T-helper 1 cell treated with Interleukin-12 subunit alpha and Interleukin-12 subunit beta and Interleukin-4 antibody, amounts not matched to agents 30 ng/mL and 1 ng/mL, for 36 hours (primary cell): ENCODE data around the gene OGFOD1. TPM values are rescaled to one million over a fixed set of nuclear protein-coding genes. Genes with fewer than 3 reads are reported as not detected.

Experiments used
- intact Hi-C: fragments of 100-400 bp; cut with micrococcal nuclease; formaldehyde crosslinking; loops from one replicate; pipeline ENCODE4 v1.15.1; 2024
- total RNA-seq: library from RNA; stranded (reverse); gene quantifications from 2 replicates; pipeline ENCODE4 v1.2.3, GENCODE V29; 2022

OGFOD1 gene
- total RNA-seq, 1 donor from 2014 or later: 52.5 TPM

DNA sequence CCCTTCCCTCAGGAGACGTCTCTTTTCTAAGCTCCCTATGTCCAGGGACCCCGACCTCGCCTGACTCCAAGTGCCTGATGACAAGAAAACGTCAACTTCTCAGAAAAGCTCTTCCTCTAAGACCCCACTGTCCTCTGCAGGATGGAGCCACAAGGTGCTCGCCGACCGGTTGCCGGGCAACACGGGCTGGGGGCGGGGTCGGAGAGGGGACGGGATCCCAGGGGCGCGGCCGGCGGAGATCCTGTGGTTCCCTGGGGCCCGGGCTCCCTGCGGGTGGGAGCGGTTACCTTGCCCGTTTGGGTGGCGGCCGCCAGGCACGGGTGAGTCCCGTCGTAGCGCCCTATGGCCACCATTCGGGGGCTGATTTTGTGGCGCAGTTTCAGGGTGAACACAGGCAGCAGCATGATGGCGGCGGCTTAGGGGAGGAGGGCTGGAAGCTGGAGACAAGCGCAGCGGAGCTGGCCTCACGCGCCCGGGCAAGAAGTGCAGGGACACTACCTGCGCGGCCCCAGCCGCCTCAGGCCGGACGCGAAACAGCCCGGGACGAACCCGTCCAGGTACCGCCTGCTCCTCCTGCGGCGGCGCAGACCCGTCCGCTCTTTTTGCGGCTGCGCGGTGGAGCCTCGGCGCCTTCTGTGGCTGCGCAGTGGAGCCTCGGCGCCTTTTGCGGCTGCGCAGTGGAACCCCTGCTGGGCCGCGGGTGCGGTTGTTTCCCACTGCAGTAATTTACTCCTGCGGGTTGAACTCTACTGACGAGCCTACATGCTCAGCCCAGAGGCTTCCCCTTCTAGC lies 68.3 kb downstream of the OGFOD1 start, which contains the start of gene BBS2:
Gene BBS2 (minus strand): TSS at position 566 of the 792 bp plus-strand sequence. CDS start 162 bp downstream, at position 404.
- intact Hi-C loops: loop anchor here (1.0 to 2.0 kb wide), 3 partner anchors 68 to 183 kb away; partner anchors contain the start of genes MT1X, NUDT21 and OGFOD1

DNA sequence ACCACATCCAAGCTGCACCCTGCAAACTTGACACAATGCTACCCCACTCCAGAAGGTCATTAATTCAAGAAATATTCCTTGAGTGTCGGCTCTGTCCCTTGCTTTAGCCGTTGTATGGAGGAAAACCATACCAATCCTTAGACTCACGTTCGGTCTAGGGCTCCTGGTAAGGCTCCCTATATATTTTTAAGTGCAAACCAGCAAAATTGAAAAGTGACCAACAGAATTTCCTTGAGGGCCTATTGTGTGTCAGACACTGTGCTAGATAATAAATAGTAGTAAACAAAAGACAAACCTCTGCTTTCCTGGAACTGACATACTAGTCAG lies 68.9 kb downstream of the OGFOD1 start:
- intact Hi-C loops: loop anchor here (1.0 to 2.0 kb wide), 2 partner anchors 69 to 163 kb away; partner anchors contain the start of genes MT1X, NUDT21 and OGFOD1

DNA sequence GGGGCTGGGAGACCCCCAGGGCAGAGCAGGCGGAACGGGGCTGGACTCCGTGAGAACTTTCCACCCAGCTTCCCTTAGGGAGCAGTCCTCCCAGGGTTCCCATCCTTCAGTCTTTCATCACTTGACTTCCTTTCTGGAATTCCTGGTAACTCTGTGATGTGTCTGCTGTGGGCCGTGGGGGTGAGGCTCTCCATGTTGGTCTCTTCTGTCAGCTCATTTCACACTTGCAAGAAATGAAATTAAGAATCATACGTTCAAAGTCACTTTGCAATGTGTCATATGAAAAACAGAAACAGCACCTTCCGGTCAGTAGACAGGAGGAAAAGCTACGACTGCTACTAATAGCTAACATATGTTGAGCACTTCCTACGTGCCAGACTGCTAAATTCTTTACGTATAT lies 73.9 kb downstream of the OGFOD1 start:
- intact Hi-C loops: no loop called here

Other genes starting within 250 kb of the OGFOD1 start
- 50.3 and 51.1 TPM in 2 replicates for gene AMFR, start 26.0 kb upstream of the OGFOD1 start, total RNA-seq
- 190 and 193 TPM in 2 replicates for gene NUDT21, start 222 bp upstream of the OGFOD1 start, total RNA-seq
- 12.1 and 15.9 TPM in 2 replicates for gene BBS2, start 68.5 kb downstream of the OGFOD1 start, total RNA-seq
- not detected in 2 replicates for gene MT4, start 113.5 kb downstream of the OGFOD1 start, total RNA-seq
- 2.5 and 5.0 TPM in 2 replicates for gene MT3, start 138.0 kb downstream of the OGFOD1 start, total RNA-seq
- 314 and 350 TPM in 2 replicates for gene MT2A, start 157.0 kb downstream of the OGFOD1 start, total RNA-seq
- 152 and 159 TPM in 2 replicates for gene MT1E, start 174.2 kb downstream of the OGFOD1 start, total RNA-seq
- not detected in 2 replicates for gene MT1M, start 181.1 kb downstream of the OGFOD1 start, total RNA-seq
- gene MT1A, start 187.1 kb downstream of the OGFOD1 start, total RNA-seq: 1.0 TPM in 1 of 2 replicates, not detected in the other
- not detected in 2 replicates for gene MT1B, start 200.3 kb downstream of the OGFOD1 start, total RNA-seq
- gene MT1F, start 206.4 kb downstream of the OGFOD1 start, total RNA-seq: 21.9 and 25.2 TPM in 2 replicates
- gene MT1G, start 216.5 kb downstream of the OGFOD1 start, total RNA-seq: 24.1 and 28.8 TPM in 2 replicates
- 2.8 and 4.9 TPM in 2 replicates for gene MT1H, start 218.3 kb downstream of the OGFOD1 start, total RNA-seq
- gene MT1X, start 230.9 kb downstream of the OGFOD1 start, total RNA-seq: 69.0 and 74.7 TPM in 2 replicates